Stimulated activated CD4-positive, alpha-beta T cell treated with anti-CD3 and anti-CD28 coated beads, Interleukin-2, amount 100 ng/mL, for 24 hours (primary cell): ENCODE data around the gene AGL.
"Not testable (repeated sequence)": the region's sequence is repeated elsewhere in the genome, so short reads cannot be mapped to it uniquely, and the experiment has no call there.

Source experiments
- DNase-seq, 2 donors: peaks; one replicate each; pipeline ENCODE4 v3.0.0-alpha.2; 2020

The AGL gene

GRCh38 chr1:99851850-99852454 is 1.8 kb downstream of the AGL start:
- DNase-seq: no peak

GRCh38 chr1:99852648-99853047 is 2.5 kb downstream of the AGL start:
- no peak for DNase-seq

GRCh38 chr1:99855914-99856450 is 5.8 kb downstream of the AGL start:
- DNase-seq: no peak

- DNase-seq: not testable (repeated sequence)
Observed at GRCh38 chr1:99857041-99857440, 6.9 kb downstream of the AGL start.

- no peak for DNase-seq
Observed at GRCh38 chr1:99858286-99858685, 8.1 kb downstream of the AGL start.

- no peak for DNase-seq
Observed at GRCh38 chr1:99858881-99859280, 8.7 kb downstream of the AGL start.

GRCh38 chr1:99860703-99861102 is 10.5 kb downstream of the AGL start:
- DNase-seq: no peak

GRCh38 chr1:99867682-99868081 is 17.5 kb downstream of the AGL start:
- no peak for DNase-seq

GRCh38 chr1:99869304-99869703 is 19.1 kb downstream of the AGL start:
- DNase-seq: no peak

GRCh38 chr1:99869723-99870122 is 19.6 kb downstream of the AGL start:
- DNase-seq: no peak

GRCh38 chr1:99872063-99872462 is 21.9 kb downstream of the AGL start:
- DNase-seq: no peak

GRCh38 chr1:99877568-99877967 is 27.4 kb downstream of the AGL start:
- no peak for DNase-seq

- no peak for DNase-seq
Observed at GRCh38 chr1:99886179-99886578, 36.0 kb downstream of the AGL start.

GRCh38 chr1:99886841-99887240 is 36.7 kb downstream of the AGL start:
- DNase-seq: no peak

- DNase-seq: no peak
Observed at GRCh38 chr1:99887890-99888289, 37.7 kb downstream of the AGL start.

- no peak for DNase-seq
Observed at GRCh38 chr1:99891997-99892396, 41.8 kb downstream of the AGL start.

GRCh38 chr1:99903278-99903677 is 53.1 kb downstream of the AGL start:
- not testable (repeated sequence) for DNase-seq

- no peak for DNase-seq
Observed at GRCh38 chr1:99906535-99906934, 56.4 kb downstream of the AGL start.

GRCh38 chr1:99917214-99917613 is 67.1 kb downstream of the AGL start:
- no peak for DNase-seq

- DNase-seq: no peak
Observed at GRCh38 chr1:99919220-99919619, 69.1 kb downstream of the AGL start.

- DNase-seq: no peak
Observed at GRCh38 chr1:99934801-99935200, 84.6 kb downstream of the AGL start.

- DNase-seq: no peak
Observed at GRCh38 chr1:99935534-99935933, 85.4 kb downstream of the AGL start.

GRCh38 chr1:99936071-99936470 is 85.9 kb downstream of the AGL start:
- no peak for DNase-seq

- DNase-seq: no peak
Observed at GRCh38 chr1:99942723-99943122, 92.6 kb downstream of the AGL start.

GRCh38 chr1:99943223-99943794 is 93.1 kb downstream of the AGL start:
- DNase-seq: no peak
